Measurements from ENCODE around the gene AEN. TPM values are rescaled to one million over a fixed set of nuclear protein-coding genes. Genes with fewer than 3 reads are reported as not detected.

Gene AEN
- total RNA-seq, 1 donor from 2014 or later: 10.3 TPM

- no peak for DNase-seq
- intact Hi-C loops (cut with micrococcal nuclease): loop anchor here (10.0 kb wide), 1 partner anchor 177 kb away; no protein-coding TSS in a partner anchor
- no peak overlapping the region for H3K4me3 ChIP-seq
- no peaks in the 10 kb centered on the region for H3K36me3 ChIP-seq
- H3K4me1 ChIP-seq: peaks cover 10% of the 10 kb centered on the region
- peak; percentile 79 for TF ChIP-seq CTCF (IDR thresholded peaks at IDR 0.05; ENCODE audit: borderline replicate concordance)
- H3K9me3 ChIP-seq (replicated peaks): no peaks in the 10 kb centered on the region
- H3K27me3 ChIP-seq (ENCODE audit: low read depth): peaks cover 17% of the 10 kb centered on the region
- H3K27ac ChIP-seq (replicated peaks): no peak overlapping the region
These were observed 36.4 kb downstream of the AEN start for GRCh38 chr15:88657326-88658069.

- no peak overlapping the region for H3K27ac ChIP-seq (replicated peaks)
- peaks cover 17% of the 10 kb centered on the region for H3K27me3 ChIP-seq (ENCODE audit: low read depth)
- H3K4me3 ChIP-seq: no peak overlapping the region
- no peak for TF ChIP-seq CTCF (IDR thresholded peaks at IDR 0.05; ENCODE audit: borderline replicate concordance)
- peaks cover 10% of the 10 kb centered on the region for H3K4me1 ChIP-seq
- DNase-seq: no peak
- intact Hi-C loops (cut with micrococcal nuclease): loop anchor here (10.0 kb wide), 1 partner anchor 176 kb away; no protein-coding TSS in a partner anchor
- no peaks in the 10 kb centered on the region for H3K36me3 ChIP-seq
- no peaks in the 10 kb centered on the region for H3K9me3 ChIP-seq (replicated peaks)
These were observed 37.2 kb downstream of the AEN start for GRCh38 chr15:88658070-88658965.

GRCh38 chr15:88658972-88659931 lies 38.1 kb downstream of the AEN start:
- H3K36me3 ChIP-seq: no peaks in the 10 kb centered on the region
- intact Hi-C loops (cut with micrococcal nuclease): loop anchor here (10.0 kb wide), 1 partner anchor 176 kb away; no protein-coding TSS in a partner anchor
- TF ChIP-seq CTCF (IDR thresholded peaks at IDR 0.05; ENCODE audit: borderline replicate concordance): no peak
- H3K4me3 ChIP-seq: no peak overlapping the region
- no peak overlapping the region for H3K27ac ChIP-seq (replicated peaks)
- peaks cover 17% of the 10 kb centered on the region for H3K27me3 ChIP-seq (ENCODE audit: low read depth)
- peaks cover 10% of the 10 kb centered on the region for H3K4me1 ChIP-seq
- no peaks in the 10 kb centered on the region for H3K9me3 ChIP-seq (replicated peaks)
- DNase-seq: no peak

GRCh38 chr15:88661041-88661700 lies 40.0 kb downstream of the AEN start:
- Histone ChIP-seq H3K4me1 (peaks cover 10% of the 10 kb centered on the region), H3K27me3 (ENCODE audit: low read depth) (peaks cover 17% of the 10 kb centered on the region), H3K9me3 (replicated peaks) (no peaks in the 10 kb centered on the region), H3K27ac (replicated peaks) (no peak overlapping the region), H3K36me3 (no peaks in the 10 kb centered on the region), H3K4me3 (no peak overlapping the region)
- no peak for DNase-seq
- no peak for TF ChIP-seq CTCF (IDR thresholded peaks at IDR 0.05; ENCODE audit: borderline replicate concordance)
- intact Hi-C loops (cut with micrococcal nuclease): no loop called here

Data from left ventricle myocardium inferior (tissue), 1 donor.